GM12873 (cell line): ENCODE measurements around the gene KCNG2.

Experiments used
- TF ChIP-seq, protein P1 (sequence below): IDR thresholded peaks from 2 replicates; pipeline ENCODE4 v1.5.1; 2012; ENCODE audit warnings: low read depth, mild to moderate bottlenecking, moderate library complexity, low read length, control low read depth; ENCODE audit not compliant: insufficient read depth; ENCODE audit errors: missing control alignments

The KCNG2 gene

DNA sequence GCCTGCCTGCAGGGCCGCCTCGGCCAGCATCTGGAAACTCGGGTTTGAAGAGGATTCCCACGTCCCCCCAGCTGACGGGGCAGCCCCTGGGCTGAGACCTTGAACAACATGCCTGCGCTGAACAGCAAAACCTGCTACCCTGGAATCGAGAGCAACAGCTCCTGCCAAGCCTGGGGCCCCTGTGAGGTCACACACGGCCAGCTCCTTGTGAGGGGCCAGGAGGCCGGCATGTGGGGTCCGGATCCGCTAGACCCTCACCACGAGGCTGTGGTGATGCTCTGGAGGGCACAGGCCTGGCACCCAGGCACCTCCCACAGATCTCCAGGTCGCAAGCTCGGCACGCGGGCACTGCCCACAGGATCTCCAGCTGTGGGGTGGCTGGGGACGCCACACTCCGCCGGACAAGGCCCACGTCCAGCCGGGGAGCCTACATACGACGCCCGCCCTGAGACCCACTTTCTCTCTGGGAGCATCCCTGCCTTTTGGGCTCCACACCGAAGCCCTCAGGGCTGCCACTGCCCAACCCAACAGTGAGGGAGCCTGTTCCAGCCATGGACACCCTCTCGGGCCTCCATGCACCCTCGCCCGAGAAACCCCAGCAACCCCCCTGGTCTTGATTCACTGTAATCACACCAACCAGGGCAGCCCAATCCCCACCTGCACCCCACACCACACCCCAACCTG lies 119.6 kb downstream of the KCNG2 start:
- TF ChIP-seq, protein P1, sequence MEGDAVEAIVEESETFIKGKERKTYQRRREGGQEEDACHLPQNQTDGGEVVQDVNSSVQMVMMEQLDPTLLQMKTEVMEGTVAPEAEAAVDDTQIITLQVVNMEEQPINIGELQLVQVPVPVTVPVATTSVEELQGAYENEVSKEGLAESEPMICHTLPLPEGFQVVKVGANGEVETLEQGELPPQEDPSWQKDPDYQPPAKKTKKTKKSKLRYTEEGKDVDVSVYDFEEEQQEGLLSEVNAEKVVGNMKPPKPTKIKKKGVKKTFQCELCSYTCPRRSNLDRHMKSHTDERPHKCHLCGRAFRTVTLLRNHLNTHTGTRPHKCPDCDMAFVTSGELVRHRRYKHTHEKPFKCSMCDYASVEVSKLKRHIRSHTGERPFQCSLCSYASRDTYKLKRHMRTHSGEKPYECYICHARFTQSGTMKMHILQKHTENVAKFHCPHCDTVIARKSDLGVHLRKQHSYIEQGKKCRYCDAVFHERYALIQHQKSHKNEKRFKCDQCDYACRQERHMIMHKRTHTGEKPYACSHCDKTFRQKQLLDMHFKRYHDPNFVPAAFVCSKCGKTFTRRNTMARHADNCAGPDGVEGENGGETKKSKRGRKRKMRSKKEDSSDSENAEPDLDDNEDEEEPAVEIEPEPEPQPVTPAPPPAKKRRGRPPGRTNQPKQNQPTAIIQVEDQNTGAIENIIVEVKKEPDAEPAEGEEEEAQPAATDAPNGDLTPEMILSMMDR: no peak

DNA sequence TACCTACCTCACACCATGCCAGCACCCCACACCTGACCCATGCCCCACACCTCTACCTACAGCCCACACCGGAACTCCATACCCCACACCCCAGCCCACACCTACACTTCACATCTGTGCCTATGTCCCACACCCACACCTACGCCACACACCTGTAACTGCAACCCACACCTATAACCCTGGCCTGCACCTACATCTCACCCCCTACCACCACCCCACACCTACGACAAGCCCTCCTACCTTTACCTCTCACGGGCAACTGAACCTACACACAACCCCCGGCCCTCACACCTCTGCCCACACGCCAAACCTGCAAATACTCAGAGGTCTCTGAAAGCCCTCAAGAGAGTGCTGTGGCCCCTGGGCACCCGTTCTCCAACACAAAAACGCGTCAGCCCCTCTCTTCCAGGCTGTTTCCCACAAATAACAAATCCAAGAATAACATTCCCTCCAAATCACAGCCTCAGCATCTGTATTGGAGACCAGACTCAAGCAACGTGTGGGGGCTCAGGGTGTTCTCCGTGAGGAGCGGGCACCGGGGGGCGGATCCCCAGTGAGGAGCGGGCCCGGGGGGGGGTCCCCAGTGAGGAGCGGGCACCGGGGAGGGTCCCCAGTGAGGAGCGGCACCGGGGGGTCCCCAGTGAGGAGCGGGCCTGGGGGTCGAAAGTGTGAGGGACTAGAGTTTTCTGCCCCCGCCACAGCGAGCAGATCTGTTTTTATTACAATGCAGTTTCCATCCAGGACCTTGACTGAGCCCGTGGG lies 120.3 kb downstream of the KCNG2 start:
- TF ChIP-seq, protein P1: no peak

DNA sequence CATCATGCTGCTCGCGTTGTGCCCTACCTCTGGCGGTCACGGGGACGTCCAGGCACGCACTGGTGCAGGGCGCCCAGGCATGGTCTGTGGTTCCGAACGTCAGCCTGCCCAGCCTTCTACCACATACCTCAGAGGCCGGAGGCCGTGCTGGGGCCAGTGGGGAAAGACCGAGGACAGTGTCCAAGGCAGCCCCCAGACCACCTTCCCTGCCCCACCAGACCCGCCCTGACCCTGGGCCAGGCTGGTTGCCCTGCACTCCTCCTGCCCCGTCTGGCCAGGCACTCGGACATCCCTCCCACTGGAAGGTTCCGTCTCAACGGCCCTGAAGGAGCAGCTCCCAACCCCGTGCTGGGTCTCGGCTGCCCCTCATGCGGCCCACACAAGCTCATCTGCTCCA lies 120.9 kb downstream of the KCNG2 start:
- TF ChIP-seq, protein P1: no peak

DNA sequence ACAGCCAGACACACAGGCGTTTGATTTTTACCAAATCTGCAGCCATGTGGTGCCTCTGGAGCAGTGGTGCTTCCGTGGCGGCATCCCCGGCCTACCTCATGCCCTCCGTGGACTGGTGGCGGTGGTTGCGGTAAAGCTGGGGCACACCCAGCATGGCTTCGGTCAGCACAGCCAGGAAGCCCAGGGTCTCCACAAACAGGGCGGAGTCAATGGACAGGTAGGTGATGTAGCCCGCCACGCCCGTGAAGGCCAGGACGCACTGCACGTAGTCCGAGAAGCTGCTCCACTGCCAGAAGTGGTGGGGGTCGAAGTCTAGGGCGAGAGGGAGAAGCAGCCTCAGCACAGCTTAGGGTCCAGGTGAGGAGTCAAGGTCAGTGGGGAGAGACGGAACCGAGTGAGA lies 121.4 kb downstream of the KCNG2 start:
- TF ChIP-seq, protein P1: no peak

DNA sequence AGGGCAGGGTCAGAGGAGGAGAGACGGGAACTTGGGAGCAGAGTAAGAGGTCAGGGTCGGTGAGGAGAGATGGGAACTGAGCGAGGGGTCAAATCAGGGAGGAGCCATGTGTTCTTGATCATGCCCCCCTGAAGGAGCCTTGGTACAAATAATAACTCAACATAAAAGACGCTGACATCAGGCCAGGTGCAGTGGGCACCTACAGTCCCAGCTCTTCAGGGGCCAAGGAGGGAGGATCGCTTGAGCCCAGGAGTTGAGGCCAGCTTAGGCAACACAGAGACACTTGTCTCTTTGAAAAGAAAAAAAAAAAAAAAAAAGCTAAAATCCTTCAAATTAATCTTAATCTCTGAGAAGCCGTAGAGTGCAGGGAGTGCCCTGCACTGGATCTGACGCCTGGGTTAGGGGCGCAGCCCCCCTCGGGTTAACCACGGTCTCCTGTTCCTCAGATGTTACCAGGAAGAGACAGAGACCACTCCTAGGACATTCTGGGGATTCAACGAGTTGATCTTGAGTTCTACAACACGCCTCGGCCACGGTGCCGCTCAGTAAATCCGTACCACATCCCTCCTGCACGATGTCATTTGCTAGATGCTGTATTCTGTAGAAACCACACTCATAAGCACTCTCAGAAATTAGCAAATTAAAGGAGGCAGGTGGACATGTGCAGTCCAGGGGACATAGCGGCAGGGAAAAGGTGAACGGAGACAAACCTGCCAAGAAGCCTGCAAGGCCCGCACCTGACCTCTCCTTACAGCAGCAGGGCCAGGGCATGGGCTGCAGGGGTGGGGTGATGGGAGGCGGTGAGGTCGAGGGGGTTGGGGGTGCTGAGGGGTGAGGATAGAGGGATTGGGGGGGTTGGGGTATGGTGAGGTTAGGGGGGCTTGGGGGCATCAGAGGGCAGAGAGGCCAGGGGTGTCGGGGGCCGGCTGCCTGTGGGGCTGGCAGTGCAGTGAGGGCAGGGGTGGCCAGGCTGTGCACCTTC lies 124.5 kb downstream of the KCNG2 start:
- TF ChIP-seq, protein P1: no peak

DNA sequence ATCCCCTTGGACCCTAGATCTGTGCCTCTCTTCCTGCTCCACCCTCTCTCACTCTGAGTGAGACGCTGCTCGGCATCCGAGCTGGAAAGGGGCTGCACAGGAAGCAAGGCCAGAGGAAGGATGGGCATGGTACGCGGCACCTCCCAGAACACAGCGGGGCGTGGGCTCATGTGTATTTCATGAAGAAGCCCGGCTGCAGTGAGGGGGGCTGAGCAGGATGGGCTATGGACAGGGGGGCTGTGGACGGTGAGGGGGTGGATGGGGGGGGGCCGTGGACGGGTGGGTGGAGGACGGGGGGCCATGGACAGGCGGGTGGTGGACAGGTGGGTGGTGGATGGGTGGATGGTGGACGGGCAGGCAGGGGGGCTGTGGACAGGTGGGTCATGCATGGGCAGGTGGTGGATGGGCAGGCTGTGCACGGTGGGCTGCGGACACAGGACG lies 125.3 kb downstream of the KCNG2 start:
- TF ChIP-seq, protein P1: no peak
